ENCODE results near the gene ZC3H8. TPM values are rescaled to one million over a fixed set of nuclear protein-coding genes. Genes with fewer than 3 reads are reported as not detected.

The ZC3H8 gene
- total and polyA plus RNA-seq, 2 donors: 5.4 to 26.3 TPM

DNA sequence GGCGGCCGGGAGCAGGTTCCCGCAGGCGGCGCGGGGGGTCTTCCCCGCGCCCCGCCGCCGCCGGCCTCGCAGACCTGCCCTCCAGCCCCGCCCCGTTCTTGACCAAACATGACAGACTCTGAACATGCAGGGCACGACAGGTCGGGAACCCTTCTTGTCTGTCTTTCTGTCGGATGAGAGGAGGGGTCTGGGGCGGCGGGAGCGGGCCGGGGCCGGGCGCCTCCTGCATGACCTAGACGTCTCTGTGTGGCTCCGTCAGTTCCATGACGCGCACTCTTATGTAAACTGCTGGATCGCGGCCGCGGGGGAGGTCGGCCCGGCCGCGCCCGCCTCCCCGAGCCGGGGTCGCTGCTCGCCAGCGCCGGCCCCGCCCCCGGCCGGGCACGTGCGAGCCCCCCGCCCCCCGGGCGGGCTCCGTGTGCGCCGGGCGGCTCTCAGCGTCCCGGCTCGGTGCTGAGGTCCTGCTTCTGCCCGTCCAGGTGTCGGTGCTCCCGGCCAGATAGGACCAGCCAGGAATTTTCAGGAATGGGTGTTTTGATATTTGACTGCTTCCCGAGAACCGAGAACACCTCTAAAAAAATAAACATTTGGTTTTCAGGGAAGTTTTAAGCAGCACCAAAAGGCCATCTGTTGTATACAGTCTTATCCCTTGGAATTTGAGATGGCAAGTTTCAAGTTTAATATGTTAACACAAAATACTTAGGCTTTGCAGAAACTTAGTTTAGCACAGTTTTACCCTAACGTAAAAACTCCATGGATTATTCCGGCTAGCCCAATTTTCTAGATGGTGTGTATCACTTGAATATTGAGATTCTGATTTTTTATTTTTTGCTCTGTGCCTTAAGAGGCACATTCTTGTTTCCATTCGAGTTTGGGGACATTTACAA lies 21.3 kb upstream of the ZC3H8 start:
- Histone ChIP-seq H3K4me3 (ENCODE audit: low read depth, low read length) (peak overlapping the region; percentile 83), H3K27ac (ENCODE audit: low read depth) (peak overlapping the region; percentile 100), H3K36me3 (ENCODE audit: insufficient read depth) (no peaks in the 10 kb centered on the region), H3K4me1 (ENCODE audit: insufficient read depth) (no peaks in the 10 kb centered on the region)
- peak; percentile 67 for DNase-seq (ENCODE audit: extremely low spot score)
- WGBS: under 1% methylated on average over 66 of the region's 66 CpGs

DNA sequence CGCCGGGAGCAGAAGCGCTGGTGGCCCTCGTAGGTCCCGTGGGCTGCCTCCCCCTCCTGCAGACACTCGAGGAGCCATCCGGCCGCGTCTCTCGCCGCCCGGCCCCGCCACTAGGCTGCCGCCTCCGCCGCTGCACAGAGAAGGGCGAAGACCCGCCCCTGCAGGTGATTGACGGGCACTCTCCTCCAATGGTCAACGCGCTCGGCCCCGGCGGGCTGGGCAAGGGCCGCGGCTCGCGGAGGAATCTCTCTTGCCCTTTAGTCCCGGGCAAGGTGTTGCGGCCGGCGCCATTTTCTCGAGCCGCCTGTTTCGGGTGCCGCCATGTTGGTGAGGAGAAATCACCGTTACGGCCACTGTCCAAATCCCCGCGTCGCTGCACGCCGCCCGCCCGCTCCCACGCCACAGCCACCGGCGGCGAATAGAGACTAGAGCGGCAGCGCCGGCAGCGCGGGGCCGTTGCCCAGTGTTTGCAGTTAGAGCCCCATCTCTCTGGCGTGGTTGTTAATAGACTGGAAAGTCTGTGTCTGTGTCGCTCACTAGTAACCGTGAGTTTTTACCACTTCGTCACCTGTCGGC lies 20.6 kb upstream of the ZC3H8 start, which contains the start of gene ZC3H6:
Gene ZC3H6, plus strand, starts transcription at position 287 of the 576 bp plus-strand sequence. CDS start 398 bp downstream, outside the sequence.
- peak within 1 kb of the TSS; percentile 100 for H3K27ac ChIP-seq (ENCODE audit: low read depth)
- peak; percentile 92 for DNase-seq (ENCODE audit: extremely low spot score)
- peak within 1 kb of the TSS; percentile 83 for H3K4me3 ChIP-seq (ENCODE audit: low read depth, low read length)
- no peaks in the 10 kb centered on the region for H3K36me3 ChIP-seq (ENCODE audit: insufficient read depth)
- WGBS: under 1% methylated on average over 60 of the region's 60 CpGs
- no peaks in the 10 kb centered on the region for H3K4me1 ChIP-seq (ENCODE audit: insufficient read depth)

DNA sequence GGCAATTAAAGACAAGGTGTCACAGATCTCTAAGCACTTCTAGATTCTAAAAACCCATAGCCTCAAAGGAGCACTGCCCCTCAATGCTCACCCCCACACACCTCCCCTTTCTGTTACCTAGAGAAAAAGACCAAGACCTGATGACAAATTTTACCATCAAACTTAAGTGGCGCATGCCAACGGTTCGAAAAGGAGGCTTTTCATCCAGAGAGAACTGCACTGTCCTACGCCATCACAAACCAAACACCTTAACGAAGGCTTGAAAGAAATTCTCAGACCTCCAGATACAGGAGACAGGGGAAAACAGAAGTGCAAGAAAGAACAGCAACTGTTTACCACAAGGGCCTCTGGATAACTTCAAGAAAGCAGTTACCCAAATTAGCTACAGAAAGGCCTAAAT lies 18.5 kb upstream of the ZC3H8 start:
- 92% methylated on average over 5 of the region's 5 CpGs for WGBS
- DNase-seq (ENCODE audit: extremely low spot score): no peak
- Histone ChIP-seq H3K4me3 (ENCODE audit: low read depth, low read length) (no peak overlapping the region), H3K27ac (ENCODE audit: low read depth) (no peak overlapping the region), H3K4me1 (ENCODE audit: insufficient read depth) (no peaks in the 10 kb centered on the region), H3K36me3 (ENCODE audit: insufficient read depth) (no peaks in the 10 kb centered on the region)

DNA sequence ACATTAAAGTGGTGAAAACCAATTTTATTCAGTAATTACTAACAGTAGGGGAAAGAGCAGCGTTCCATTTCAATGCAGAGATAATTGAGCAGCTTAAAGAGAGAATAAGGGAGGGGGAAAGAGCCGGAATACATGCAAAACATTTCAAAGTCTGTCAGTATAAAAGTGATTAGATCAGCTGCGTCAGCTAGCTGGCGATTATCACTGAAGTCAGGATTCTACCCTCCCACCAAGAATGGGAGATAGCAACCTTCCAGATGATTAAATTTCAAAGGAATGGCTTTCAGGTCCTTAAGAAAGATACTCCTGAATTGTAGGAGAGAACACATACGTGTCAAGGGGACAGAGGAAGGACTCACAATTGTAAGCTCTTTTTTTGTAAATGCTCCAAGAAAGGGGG lies 17.8 kb upstream of the ZC3H8 start:
- no peaks in the 10 kb centered on the region for H3K4me1 ChIP-seq (ENCODE audit: insufficient read depth)
- DNase-seq (ENCODE audit: extremely low spot score): no peak
- no peaks in the 10 kb centered on the region for H3K36me3 ChIP-seq (ENCODE audit: insufficient read depth)
- H3K27ac ChIP-seq (ENCODE audit: low read depth): no peak overlapping the region
- 74% methylated on average over 5 of the region's 5 CpGs for WGBS
- H3K4me3 ChIP-seq (ENCODE audit: low read depth, low read length): no peak overlapping the region

DNA sequence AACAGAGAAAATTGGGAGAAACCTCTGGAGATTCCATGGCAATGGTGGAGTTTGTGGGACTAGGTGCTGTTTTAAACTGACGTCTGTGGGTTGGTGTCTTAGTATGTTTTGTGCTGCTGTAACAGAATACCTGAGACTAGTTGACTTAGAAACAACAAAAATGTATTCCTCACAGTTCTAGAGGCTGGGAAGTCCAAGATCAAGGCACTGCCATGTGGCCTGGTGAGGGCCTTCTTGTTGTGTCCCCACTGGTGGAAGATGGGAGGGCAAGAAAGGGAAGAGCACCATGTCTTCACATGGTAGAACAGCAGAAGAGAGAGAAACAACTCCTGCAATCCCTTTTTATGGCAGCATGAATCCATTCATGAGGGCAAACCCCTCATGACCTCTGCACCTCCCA lies 13.7 kb upstream of the ZC3H8 start:
- 93% methylated on average over 1 of the region's 1 CpG for WGBS
- Histone ChIP-seq H3K36me3 (ENCODE audit: insufficient read depth) (no peaks in the 10 kb centered on the region), H3K4me3 (ENCODE audit: low read depth, low read length) (no peak overlapping the region), H3K27ac (ENCODE audit: low read depth) (no peak overlapping the region), H3K4me1 (ENCODE audit: insufficient read depth) (no peaks in the 10 kb centered on the region)
- no peak for DNase-seq (ENCODE audit: extremely low spot score)

DNA sequence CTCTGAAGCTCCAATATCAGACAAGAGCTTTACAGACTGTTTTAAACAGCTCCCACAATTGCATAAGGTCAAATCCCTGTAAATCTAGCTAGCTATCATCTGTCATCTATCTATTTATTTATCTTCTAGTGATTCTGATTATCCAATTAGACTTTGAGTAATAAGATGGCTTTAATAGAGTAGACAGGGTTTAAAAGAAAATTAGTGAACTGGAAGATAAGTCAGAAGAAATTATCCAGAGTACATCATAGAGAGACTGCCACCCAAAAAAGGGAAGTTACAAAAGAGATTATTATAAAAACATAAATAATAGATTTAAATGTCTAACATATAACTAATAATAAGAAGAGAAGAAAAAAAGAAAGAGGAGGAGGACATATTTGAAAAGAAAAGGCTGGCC lies 8.0 kb upstream of the ZC3H8 start:
- no peaks in the 10 kb centered on the region for H3K4me1 ChIP-seq (ENCODE audit: insufficient read depth)
- DNase-seq (ENCODE audit: extremely low spot score): no peak
- H3K4me3 ChIP-seq (ENCODE audit: low read depth, low read length): no peak overlapping the region
- H3K27ac ChIP-seq (ENCODE audit: low read depth): no peak overlapping the region
- H3K36me3 ChIP-seq (ENCODE audit: insufficient read depth): no peaks in the 10 kb centered on the region

DNA sequence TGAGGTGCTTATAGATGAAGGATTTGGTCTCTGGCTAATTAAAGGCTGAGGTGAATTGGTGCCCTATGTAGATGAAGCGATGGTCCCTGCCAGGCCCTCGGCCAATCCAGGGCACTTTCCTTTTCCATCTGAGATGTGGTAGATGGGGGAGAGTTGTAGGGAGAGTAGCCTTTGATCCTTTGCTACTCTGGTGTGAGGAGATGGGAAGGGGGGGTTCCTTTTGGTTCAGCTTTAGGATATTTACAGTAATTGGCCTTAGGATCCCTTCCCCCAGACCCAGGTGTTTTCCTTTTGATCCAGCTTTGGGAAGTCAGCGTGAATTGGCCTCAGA lies 5.4 kb upstream of the ZC3H8 start:
- no peaks in the 10 kb centered on the region for H3K4me1 ChIP-seq (ENCODE audit: insufficient read depth)
- no peak for DNase-seq (ENCODE audit: extremely low spot score)
- no peak overlapping the region for H3K4me3 ChIP-seq (ENCODE audit: low read depth, low read length)
- no peaks in the 10 kb centered on the region for H3K36me3 ChIP-seq (ENCODE audit: insufficient read depth)
- 99% methylated on average over 3 of the region's 3 CpGs for WGBS
- H3K27ac ChIP-seq (ENCODE audit: low read depth): no peak overlapping the region

DNA sequence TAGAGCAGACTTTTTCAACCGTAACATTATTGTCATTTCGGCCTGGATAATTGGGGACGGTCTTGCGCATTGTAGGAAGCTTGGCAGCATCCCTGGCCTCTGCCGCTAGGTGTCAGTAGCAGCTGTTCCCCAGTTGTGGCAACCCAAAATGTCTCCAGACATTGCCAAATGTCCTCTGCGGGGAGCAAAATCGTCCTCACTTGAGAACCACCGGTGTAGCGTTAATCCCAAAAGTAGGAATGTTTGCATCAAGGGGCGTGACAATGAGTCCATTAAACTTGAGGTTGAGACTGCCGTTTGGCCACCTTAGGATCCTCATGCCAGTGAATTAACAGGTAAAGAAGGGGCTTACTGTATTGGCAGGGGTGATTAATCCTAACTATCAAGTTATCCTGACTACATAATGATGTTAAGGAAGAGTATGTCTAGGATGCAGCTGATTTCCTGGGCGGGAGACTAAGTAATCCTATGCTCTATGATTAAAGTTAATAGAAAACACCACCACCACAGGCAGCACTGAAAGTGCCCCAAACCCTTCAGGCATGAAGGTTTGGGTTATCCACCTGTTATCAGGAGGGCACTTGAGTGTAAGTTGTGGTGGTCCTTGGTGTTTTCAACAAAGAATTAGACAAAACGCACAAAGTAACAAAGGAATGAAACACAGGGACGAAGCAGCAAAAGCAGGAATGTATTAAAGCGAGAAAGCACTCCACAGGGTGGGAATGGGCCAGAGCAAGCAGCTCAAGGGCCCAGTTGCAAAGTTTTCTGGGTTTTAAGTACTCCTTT lies 4.9 kb upstream of the ZC3H8 start:
- WGBS: 20% methylated on average over 15 of the region's 15 CpGs
- no peaks in the 10 kb centered on the region for H3K36me3 ChIP-seq (ENCODE audit: insufficient read depth)
- no peak overlapping the region for H3K4me3 ChIP-seq (ENCODE audit: low read depth, low read length)
- DNase-seq (ENCODE audit: extremely low spot score): peak; percentile 52
- no peaks in the 10 kb centered on the region for H3K4me1 ChIP-seq (ENCODE audit: insufficient read depth)
- no peak overlapping the region for H3K27ac ChIP-seq (ENCODE audit: low read depth)

DNA sequence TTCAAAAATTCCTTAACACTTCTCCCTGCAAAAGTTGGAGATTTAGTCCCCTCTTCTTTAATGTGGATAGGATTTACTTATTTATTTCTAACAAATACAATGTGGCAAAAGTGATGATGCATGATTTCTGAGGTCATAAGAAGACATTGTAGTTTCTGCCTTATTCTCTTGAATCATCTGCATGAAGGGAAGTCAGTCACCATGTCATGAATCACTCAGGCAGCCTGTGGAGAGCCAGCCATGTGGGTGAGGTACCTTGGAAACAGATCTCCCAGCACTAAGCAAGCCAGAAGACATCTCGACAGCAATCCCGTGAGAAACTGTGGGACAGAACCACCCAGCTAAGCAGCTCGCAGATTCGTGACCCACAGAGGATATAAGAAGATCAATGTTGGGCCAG lies 2.7 kb upstream of the ZC3H8 start:
- 77% methylated on average over 4 of the region's 4 CpGs for WGBS
- Histone ChIP-seq H3K4me3 (ENCODE audit: low read depth, low read length) (no peak overlapping the region), H3K4me1 (ENCODE audit: insufficient read depth) (no peaks in the 10 kb centered on the region), H3K36me3 (ENCODE audit: insufficient read depth) (no peaks in the 10 kb centered on the region), H3K27ac (ENCODE audit: low read depth) (no peak overlapping the region)
- no peak for DNase-seq (ENCODE audit: extremely low spot score)

DNA sequence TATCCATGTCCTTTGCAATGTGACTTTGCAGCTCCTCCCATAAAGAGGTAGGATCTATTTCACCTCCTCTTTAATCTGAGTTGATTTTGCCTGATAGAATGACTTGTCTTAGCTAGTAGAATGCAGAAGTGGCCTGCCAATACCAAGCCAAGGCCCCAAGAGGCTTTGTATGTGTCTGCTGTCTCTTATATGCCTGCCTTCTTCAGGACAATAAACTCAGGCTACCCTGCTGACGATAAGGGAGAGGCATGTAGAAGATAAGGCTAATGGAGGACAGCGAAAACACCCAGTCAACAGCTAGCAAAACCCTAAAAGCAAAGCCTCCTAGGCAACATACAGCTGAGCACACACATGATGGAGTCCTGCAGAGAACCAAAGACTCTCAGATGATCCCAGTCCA lies 1.8 kb upstream of the ZC3H8 start:
- no peak overlapping the region for H3K27ac ChIP-seq (ENCODE audit: low read depth)
- H3K4me1 ChIP-seq (ENCODE audit: insufficient read depth): no peaks in the 10 kb centered on the region
- no peak overlapping the region for H3K4me3 ChIP-seq (ENCODE audit: low read depth, low read length)
- DNase-seq (ENCODE audit: extremely low spot score): no peak
- no peaks in the 10 kb centered on the region for H3K36me3 ChIP-seq (ENCODE audit: insufficient read depth)
- WGBS: 74% methylated on average over 2 of the region's 2 CpGs

DNA sequence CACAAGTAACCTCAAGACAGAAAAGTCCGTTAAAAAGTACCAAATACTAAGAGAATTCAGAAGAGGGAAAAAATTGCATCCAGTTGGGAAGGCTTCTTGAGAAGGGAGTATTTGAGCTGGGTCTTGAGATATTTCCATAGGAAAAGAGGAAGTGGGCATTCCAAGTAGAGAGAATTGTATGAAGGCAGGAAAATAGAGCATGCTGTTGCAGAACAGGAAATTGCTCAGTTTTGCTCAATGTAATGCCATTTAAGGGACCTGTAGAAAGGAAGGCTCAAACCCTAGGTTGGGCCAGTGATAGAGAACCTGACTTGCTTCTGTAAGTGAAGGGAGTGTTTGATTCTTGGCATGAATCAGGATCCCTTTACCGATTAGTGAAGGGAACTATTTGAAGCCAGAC lies 1.0 kb upstream of the ZC3H8 start:
- no peaks in the 10 kb centered on the region for H3K36me3 ChIP-seq (ENCODE audit: insufficient read depth)
- H3K27ac ChIP-seq (ENCODE audit: low read depth): no peak overlapping the region
- no peaks in the 10 kb centered on the region for H3K4me1 ChIP-seq (ENCODE audit: insufficient read depth)
- no peak overlapping the region for H3K4me3 ChIP-seq (ENCODE audit: low read depth, low read length)
- no peak for DNase-seq (ENCODE audit: extremely low spot score)
- 88% methylated on average over 2 of the region's 2 CpGs for WGBS

DNA sequence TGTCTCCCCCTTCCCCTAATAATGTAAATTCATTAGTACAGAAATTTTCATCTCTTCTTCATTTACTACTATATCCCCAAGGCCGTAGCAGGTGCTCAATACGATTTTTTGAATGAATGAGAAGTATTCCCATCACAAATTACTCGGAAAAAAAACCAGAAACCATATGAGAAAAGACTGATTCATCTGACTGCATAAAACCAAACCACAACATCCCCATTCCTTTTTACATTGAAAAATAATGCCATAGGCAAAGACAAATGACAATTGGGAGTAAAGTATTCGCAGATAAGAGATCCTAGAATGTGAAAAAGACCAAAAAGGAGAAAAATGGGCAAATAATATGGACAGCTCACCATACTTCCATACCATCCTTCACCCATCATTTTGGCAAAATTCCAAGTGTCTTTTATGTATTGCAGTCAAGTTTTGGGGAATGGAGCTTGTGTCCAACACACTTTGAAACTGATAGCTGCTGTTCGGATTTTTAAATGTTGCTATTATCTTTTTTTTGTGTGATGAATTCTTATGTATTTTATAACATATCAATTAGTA lies 1.5 kb downstream of the ZC3H8 start:
- no peak for DNase-seq (ENCODE audit: extremely low spot score)
- WGBS: 89% methylated on average over 5 of the region's 5 CpGs

DNA sequence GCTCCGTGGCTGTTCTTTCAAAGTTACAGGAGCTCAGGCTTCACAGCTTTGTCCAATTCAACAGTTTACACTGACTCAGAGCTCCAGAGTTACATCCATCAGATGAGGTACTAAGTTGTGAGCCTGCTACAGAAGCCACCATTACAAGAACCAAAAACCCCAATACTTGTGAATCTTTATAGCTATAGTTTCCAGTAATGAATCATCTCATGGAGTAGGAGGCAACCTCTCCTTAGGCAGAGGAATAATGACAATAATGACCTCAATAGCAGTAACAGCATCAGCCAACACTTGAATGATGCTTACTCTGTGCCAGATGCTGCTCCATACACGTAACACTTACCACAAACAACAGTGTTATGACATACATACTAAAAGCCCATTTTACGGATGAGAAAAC lies 3.6 kb downstream of the ZC3H8 start:
- no peak overlapping the region for H3K4me3 ChIP-seq (ENCODE audit: low read depth, low read length)
- WGBS: 89% methylated on average over 3 of the region's 3 CpGs
- H3K27ac ChIP-seq (ENCODE audit: low read depth): no peak overlapping the region
- DNase-seq (ENCODE audit: extremely low spot score): no peak
- peaks cover 2% of the 10 kb centered on the region for H3K36me3 ChIP-seq (ENCODE audit: insufficient read depth)
- no peaks in the 10 kb centered on the region for H3K4me1 ChIP-seq (ENCODE audit: insufficient read depth)

More for the DNA sequence above, 1.5 kb downstream of the ZC3H8 start:
- no peak overlapping the region for H3K27ac ChIP-seq (ENCODE audit: low read depth)
- no peaks in the 10 kb centered on the region for H3K4me1 ChIP-seq (ENCODE audit: insufficient read depth)
- no peaks in the 10 kb centered on the region for H3K36me3 ChIP-seq (ENCODE audit: insufficient read depth)
- no peak overlapping the region for H3K4me3 ChIP-seq (ENCODE audit: low read depth, low read length)

Data from urinary bladder (tissue), 4 donors.